ENCODE results near the gene RABGAP1. TPM values are rescaled to one million over a fixed set of nuclear protein-coding genes. Genes with fewer than 3 reads are reported as not detected.

Gene RABGAP1
- total RNA-seq, 1 experiment from 2014 or later = 55.4 TPM

- H3K4me3 Mint-ChIP-seq (ENCODE audit: unreplicated experiment) = no peak overlapping the region
- H3K27me3 Mint-ChIP-seq (ENCODE audit: insufficient read depth, unreplicated experiment) = no peaks in the 10 kb centered on the region
- Histone ChIP-seq H3K4me1 (no peaks in the 10 kb centered on the region), H3K27me3 (replicated peaks; ENCODE audit: control insufficient read depth, insufficient read depth, low read length) (no peaks in the 10 kb centered on the region), H3K36me3 (ENCODE audit: control insufficient read depth, insufficient read depth, low read length) (no peaks in the 10 kb centered on the region), H3K9me3 (no peaks in the 10 kb centered on the region), H3K4me3 (ENCODE audit: low read depth, low read length) (no peak overlapping the region)
- ChIA-PET CTCF (no interaction called here), POLR2A (no interaction called here)
- no peak for TF ChIP-seq CTCF (IDR thresholded peaks at IDR 0.05; ENCODE audit: insufficient read depth in 1 of 2, low read depth in 1 of 2, low read length in 1 of 2, severe bottlenecking in 1 of 2, unreplicated experiment in 1 of 2)
- BruUV-seq (replicated peaks) = no TSS peak
- intact Hi-C loops (cut with micrococcal nuclease; ENCODE audit: unreplicated experiment) = no loop called here
- no peaks in the 10 kb centered on the region for H3K36me3 Mint-ChIP-seq (ENCODE audit: insufficient read depth, unreplicated experiment)
- no peak overlapping the region for H3K27ac Mint-ChIP-seq (ENCODE audit: unreplicated experiment)
- no peak for DNase-seq
- H3K4me1 Mint-ChIP-seq (ENCODE audit: low read depth, unreplicated experiment) = no peaks in the 10 kb centered on the region
- no peaks in the 10 kb centered on the region for H3K9me3 Mint-ChIP-seq (ENCODE audit: unreplicated experiment)
These were observed 18.1 kb upstream of the RABGAP1 start for GRCh38 chr9:122922713-122923112.

GRCh38 chr9:122923947-122924346 is 16.9 kb upstream of the RABGAP1 start:
- no TSS peak for BruUV-seq (replicated peaks)
- no peak overlapping the region for H3K27ac Mint-ChIP-seq (ENCODE audit: unreplicated experiment)
- H3K36me3 Mint-ChIP-seq (ENCODE audit: insufficient read depth, unreplicated experiment) = no peaks in the 10 kb centered on the region
- TF ChIP-seq CTCF (IDR thresholded peaks at IDR 0.05; ENCODE audit: insufficient read depth in 1 of 2, low read depth in 1 of 2, low read length in 1 of 2, severe bottlenecking in 1 of 2, unreplicated experiment in 1 of 2) = no peak
- ChIA-PET POLR2A (no interaction called here), CTCF (no interaction called here)
- H3K9me3 ChIP-seq = no peaks in the 10 kb centered on the region
- no peaks in the 10 kb centered on the region for H3K27me3 ChIP-seq (replicated peaks; ENCODE audit: control insufficient read depth, insufficient read depth, low read length)
- no peaks in the 10 kb centered on the region for H3K9me3 Mint-ChIP-seq (ENCODE audit: unreplicated experiment)
- intact Hi-C loops (cut with micrococcal nuclease; ENCODE audit: unreplicated experiment) = no loop called here
- DNase-seq = no peak
- no peak overlapping the region for H3K4me3 ChIP-seq (ENCODE audit: low read depth, low read length)
- no peaks in the 10 kb centered on the region for H3K27me3 Mint-ChIP-seq (ENCODE audit: insufficient read depth, unreplicated experiment)
- no peaks in the 10 kb centered on the region for H3K4me1 Mint-ChIP-seq (ENCODE audit: low read depth, unreplicated experiment)
- no peaks in the 10 kb centered on the region for H3K36me3 ChIP-seq (ENCODE audit: control insufficient read depth, insufficient read depth, low read length)
- no peak overlapping the region for H3K4me3 Mint-ChIP-seq (ENCODE audit: unreplicated experiment)
- no peaks in the 10 kb centered on the region for H3K4me1 ChIP-seq

- no TSS peak for BruUV-seq (replicated peaks)
- H3K4me1 ChIP-seq = no peaks in the 10 kb centered on the region; the same call in 1 of the 2 replicates
- no peaks in the 10 kb centered on the region for H3K9me3 Mint-ChIP-seq (ENCODE audit: unreplicated experiment)
- no peaks in the 10 kb centered on the region for H3K36me3 ChIP-seq (ENCODE audit: control insufficient read depth, insufficient read depth, low read length)
- no peak for TF ChIP-seq CTCF (IDR thresholded peaks at IDR 0.05; ENCODE audit: insufficient read depth in 1 of 2, low read depth in 1 of 2, low read length in 1 of 2, severe bottlenecking in 1 of 2, unreplicated experiment in 1 of 2)
- DNase-seq = no peak
- H3K4me3 Mint-ChIP-seq (ENCODE audit: unreplicated experiment) = no peak overlapping the region
- no peaks in the 10 kb centered on the region for H3K27me3 ChIP-seq (replicated peaks; ENCODE audit: control insufficient read depth, insufficient read depth, low read length)
- H3K4me1 Mint-ChIP-seq (ENCODE audit: low read depth, unreplicated experiment) = peaks cover 9% of the 10 kb centered on the region
- no peaks in the 10 kb centered on the region for H3K9me3 ChIP-seq
- H3K27me3 Mint-ChIP-seq (ENCODE audit: insufficient read depth, unreplicated experiment) = no peaks in the 10 kb centered on the region
- no peak overlapping the region for H3K27ac Mint-ChIP-seq (ENCODE audit: unreplicated experiment)
- intact Hi-C loops (cut with micrococcal nuclease; ENCODE audit: unreplicated experiment) = loop anchor here (2.0 kb wide), 1 partner anchor 25 kb away; the partner anchor contains the start of gene RC3H2
- H3K36me3 Mint-ChIP-seq (ENCODE audit: insufficient read depth, unreplicated experiment) = no peaks in the 10 kb centered on the region
- 0 out of 2 replicates have a peak overlapping the region, but pooled peaks have one; percentile 1 for H3K4me3 ChIP-seq (ENCODE audit: low read depth, low read length)
- POLR2A ChIA-PET = no interaction called here
- CTCF ChIA-PET = no interaction called here
These were observed 10.9 kb upstream of the RABGAP1 start for GRCh38 chr9:122929796-122930354.
